Stimulated activated CD4-positive, alpha-beta T cell treated with anti-CD3 and anti-CD28 coated beads, Interleukin-2, amount 100 ng/mL, for 24 hours (primary cell): ENCODE measurements around the gene SERPINA12.

Source experiments
- DNase-seq, 2 donors: peaks; one replicate each; pipeline ENCODE4 v3.0.0-alpha.2; 2020

SERPINA12 gene

GRCh38 chr14:94509356-94509755 lies at the start of gene SERPINA12:
Gene SERPINA12 (minus strand): TSS chr14:94509469. CDS start chr14:94498397, 11,072 bp downstream.
- no peak for DNase-seq

GRCh38 chr14:94558842-94559241 lies 49.6 kb upstream of the SERPINA12 start:
- no peak for DNase-seq

- no peak for DNase-seq
These were observed 48.1 kb upstream of the SERPINA12 start for GRCh38 chr14:94557327-94557726.

GRCh38 chr14:94555991-94556390 lies 46.7 kb upstream of the SERPINA12 start:
- DNase-seq, result no peak

- no peak for DNase-seq
These were observed 40.8 kb upstream of the SERPINA12 start for GRCh38 chr14:94550041-94550440.

- DNase-seq, result peak; percentile 72 to 78
These were observed 40.0 kb upstream of the SERPINA12 start for GRCh38 chr14:94548999-94549985.

GRCh38 chr14:94548131-94548998 lies 39.1 kb upstream of the SERPINA12 start:
- no peak for DNase-seq

- no peak for DNase-seq
These were observed 38.5 kb upstream of the SERPINA12 start for GRCh38 chr14:94547726-94548125.

- no peak for DNase-seq
These were observed 37.9 kb upstream of the SERPINA12 start for GRCh38 chr14:94547151-94547680.

- no peak for DNase-seq
These were observed 36.0 kb upstream of the SERPINA12 start for GRCh38 chr14:94545131-94545841.

- DNase-seq, result no peak
These were observed 35.5 kb upstream of the SERPINA12 start for GRCh38 chr14:94544726-94545125.

GRCh38 chr14:94543449-94544124 lies 34.3 kb upstream of the SERPINA12 start:
- no peak for DNase-seq

GRCh38 chr14:94542811-94543440 lies 33.7 kb upstream of the SERPINA12 start:
- no peak for DNase-seq

GRCh38 chr14:94542111-94542810 lies 33.0 kb upstream of the SERPINA12 start:
- DNase-seq, result no peak

GRCh38 chr14:94541234-94541975 lies 32.1 kb upstream of the SERPINA12 start:
- DNase-seq, result no peak

GRCh38 chr14:94540031-94540794 lies 30.9 kb upstream of the SERPINA12 start:
- no peak for DNase-seq

- no peak for DNase-seq
These were observed 29.9 kb upstream of the SERPINA12 start for GRCh38 chr14:94539181-94539580.

- no peak for DNase-seq
These were observed 28.9 kb upstream of the SERPINA12 start for GRCh38 chr14:94538070-94538740.

GRCh38 chr14:94536836-94537235 lies 27.6 kb upstream of the SERPINA12 start:
- DNase-seq, result no peak
